Activated CD8-positive, alpha-beta T cell treated with anti-CD3 and anti-CD28 coated beads for 36 hours (primary cell): ENCODE results near the gene GALNT17. TPM values are rescaled to one million over a fixed set of nuclear protein-coding genes. Genes with fewer than 3 reads are reported as not detected.

Source experiments
- ATAC-seq: fragments of 200-7000 bp; cut with Tn5 transposase; one replicate; pipeline ENCODE4 v1.10.0; 2021; ENCODE audit warnings: mild to moderate bottlenecking, moderate library complexity
- CTCF ChIA-PET: fragments of 350-600 bp; sonication (Branson Sonifier 250); formaldehyde crosslinking; loops from one replicate; lab custom pipeline; 2021; ENCODE audit warnings: antibody characterized with exemption; lab: Charles Lee
- POLR2A ChIA-PET: fragments of 350-600 bp; sonication (Branson Sonifier 250); formaldehyde crosslinking; loops from one replicate; lab custom pipeline; 2021; ENCODE audit warnings: antibody characterized with exemption; lab: Charles Lee
- DNase-seq: peaks from one replicate; pipeline ENCODE4 v3.0.0-alpha.2; 2020
- H3K27ac Mint-ChIP-seq: one replicate; pipeline ENCODE4 v1.8.0; 2021; ENCODE audit warnings: mild to moderate bottlenecking, mixed read lengths
- H3K27me3 Mint-ChIP-seq: one replicate; pipeline ENCODE4 v1.8.0; 2021; ENCODE audit warnings: mixed read lengths
- H3K36me3 Mint-ChIP-seq: one replicate; pipeline ENCODE4 v1.8.0; 2021; ENCODE audit warnings: low read depth, mixed read lengths
- H3K4me1 Mint-ChIP-seq: one replicate; pipeline ENCODE4 v1.8.0; 2021; ENCODE audit warnings: low read depth, mixed read lengths
- H3K4me3 Mint-ChIP-seq: one replicate; pipeline ENCODE4 v1.8.0; 2021; ENCODE audit warnings: mild to moderate bottlenecking, moderate library complexity, mixed read lengths
- H3K9me3 Mint-ChIP-seq: one replicate; pipeline ENCODE4 v1.8.0; 2021; ENCODE audit warnings: mixed read lengths
- intact Hi-C: fragments of 100-400 bp; cut with micrococcal nuclease; formaldehyde crosslinking; loops from one replicate; pipeline ENCODE4 v1.10.0; 2022
- microRNA-seq: library from miRNA; unstranded; fragments of <30 nt; microRNA quantifications from one replicate; pipeline ENCODE4 v1.2.0, GENCODE V29; 2022; ENCODE audit warnings: borderline microRNAs expressed, borderline replicate concordance
- total RNA-seq, 2 experiments: library from RNA; stranded (reverse); gene quantifications; one replicate each; pipeline ENCODE4 v1.2.3, GENCODE V29; 2021
- TF ChIP-seq, protein P1 (sequence below): fragments of 200-600 bp; IDR thresholded peaks from one replicate; pipeline ENCODE4 v1.8.0; 2022; ENCODE audit warnings: antibody characterized with exemption, mild to moderate bottlenecking

The GALNT17 gene
- total RNA-seq, 2 experiments from 2014 or later = not detected

DNA sequence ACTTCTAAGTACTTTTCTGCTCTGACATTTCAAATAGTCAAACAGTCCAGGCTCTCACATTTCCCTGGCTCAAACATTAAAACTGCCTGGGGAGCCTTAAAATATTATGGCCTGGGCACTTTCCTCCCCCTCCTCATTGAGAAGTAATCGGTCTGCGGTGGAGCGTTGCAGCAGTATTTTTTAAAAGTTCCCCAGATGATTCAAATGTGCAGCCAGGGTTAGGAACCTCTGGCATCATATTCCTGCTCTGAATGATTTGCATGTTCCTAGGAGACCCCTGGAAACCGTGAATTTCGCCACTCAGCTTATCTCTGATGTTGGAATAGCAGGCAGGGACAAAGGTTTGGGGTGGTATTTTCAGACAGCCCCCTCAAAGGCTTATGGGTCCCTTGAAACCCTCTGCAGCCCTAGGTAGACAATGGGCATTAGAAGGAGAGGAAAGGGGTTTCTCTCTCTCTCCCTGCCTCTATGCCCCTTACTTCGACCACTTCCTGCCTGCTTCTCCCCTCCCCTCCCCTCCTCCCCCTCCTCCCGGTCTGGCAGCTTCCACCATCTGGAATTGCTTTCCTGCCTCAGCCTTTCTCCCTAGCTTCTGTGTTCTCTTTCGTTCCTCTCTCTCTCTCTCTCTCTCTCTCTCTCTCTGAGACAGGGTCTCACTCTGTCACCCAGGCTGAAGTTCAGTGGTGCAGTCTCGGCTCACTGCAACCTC lies 622.2 kb downstream of the GALNT17 start:
- H3K27me3 Mint-ChIP-seq = peaks cover 12% of the 10 kb centered on the region
- CTCF ChIA-PET = no interaction called here
- intact Hi-C loops = no loop called here
- no peak for DNase-seq
- H3K4me1 Mint-ChIP-seq = no peaks in the 10 kb centered on the region
- no peak overlapping the region for H3K4me3 Mint-ChIP-seq
- POLR2A ChIA-PET = no interaction called here
- no peak overlapping the region for H3K27ac Mint-ChIP-seq
- no peak for ATAC-seq
- TF ChIP-seq, protein P1, sequence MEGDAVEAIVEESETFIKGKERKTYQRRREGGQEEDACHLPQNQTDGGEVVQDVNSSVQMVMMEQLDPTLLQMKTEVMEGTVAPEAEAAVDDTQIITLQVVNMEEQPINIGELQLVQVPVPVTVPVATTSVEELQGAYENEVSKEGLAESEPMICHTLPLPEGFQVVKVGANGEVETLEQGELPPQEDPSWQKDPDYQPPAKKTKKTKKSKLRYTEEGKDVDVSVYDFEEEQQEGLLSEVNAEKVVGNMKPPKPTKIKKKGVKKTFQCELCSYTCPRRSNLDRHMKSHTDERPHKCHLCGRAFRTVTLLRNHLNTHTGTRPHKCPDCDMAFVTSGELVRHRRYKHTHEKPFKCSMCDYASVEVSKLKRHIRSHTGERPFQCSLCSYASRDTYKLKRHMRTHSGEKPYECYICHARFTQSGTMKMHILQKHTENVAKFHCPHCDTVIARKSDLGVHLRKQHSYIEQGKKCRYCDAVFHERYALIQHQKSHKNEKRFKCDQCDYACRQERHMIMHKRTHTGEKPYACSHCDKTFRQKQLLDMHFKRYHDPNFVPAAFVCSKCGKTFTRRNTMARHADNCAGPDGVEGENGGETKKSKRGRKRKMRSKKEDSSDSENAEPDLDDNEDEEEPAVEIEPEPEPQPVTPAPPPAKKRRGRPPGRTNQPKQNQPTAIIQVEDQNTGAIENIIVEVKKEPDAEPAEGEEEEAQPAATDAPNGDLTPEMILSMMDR = no peak
- no peaks in the 10 kb centered on the region for H3K36me3 Mint-ChIP-seq
- H3K9me3 Mint-ChIP-seq = peaks cover 12% of the 10 kb centered on the region

DNA sequence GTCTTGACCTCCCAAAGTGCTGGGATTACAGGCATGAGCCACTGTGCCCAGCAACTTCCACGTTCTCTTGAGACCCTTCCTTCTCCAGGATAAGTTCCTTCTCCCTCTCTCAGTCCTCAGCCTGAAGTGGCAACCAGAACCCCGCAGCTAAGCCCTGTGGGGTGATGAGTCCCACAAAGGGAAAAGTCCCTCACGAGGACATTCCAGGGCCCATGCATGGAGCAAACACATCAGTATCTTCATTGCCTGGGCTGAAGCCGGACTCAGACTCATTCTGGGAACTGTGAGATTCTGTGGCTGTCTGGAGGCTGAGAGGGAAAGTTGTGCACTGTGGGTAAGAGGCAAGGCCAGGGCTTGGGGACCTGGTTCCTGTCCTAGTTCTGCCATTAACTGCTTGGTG lies 622.9 kb downstream of the GALNT17 start:
- TF ChIP-seq, protein P1 = no peak
- H3K27me3 Mint-ChIP-seq = peaks cover 12% of the 10 kb centered on the region
- no peak overlapping the region for H3K4me3 Mint-ChIP-seq
- H3K4me1 Mint-ChIP-seq = no peaks in the 10 kb centered on the region
- no peaks in the 10 kb centered on the region for H3K36me3 Mint-ChIP-seq
- peaks cover 8% of the 10 kb centered on the region for H3K9me3 Mint-ChIP-seq
- no peak overlapping the region for H3K27ac Mint-ChIP-seq
- CTCF ChIA-PET = no interaction called here
- POLR2A ChIA-PET = no interaction called here
- ATAC-seq (no peak), DNase-seq (no peak)
- intact Hi-C loops = no loop called here

DNA sequence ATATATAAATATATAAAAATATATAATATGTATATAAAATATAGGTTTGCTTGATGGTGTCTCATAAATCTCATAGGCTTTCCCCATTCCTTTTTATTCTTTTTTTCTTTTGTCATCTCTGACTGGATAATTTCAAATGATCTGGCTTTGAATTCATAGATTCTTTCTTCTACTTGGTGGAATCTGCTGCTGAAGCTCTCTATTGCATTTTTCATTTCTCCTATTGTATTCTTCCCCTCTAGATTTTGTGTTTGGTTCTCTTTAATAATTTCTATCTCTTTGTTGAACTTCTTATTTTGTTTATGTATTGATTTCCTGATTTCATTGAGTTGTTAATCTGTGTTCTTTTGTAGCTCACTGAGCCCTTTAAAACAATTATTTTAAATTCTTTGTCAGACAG lies 629.4 kb downstream of the GALNT17 start:
- no peak overlapping the region for H3K4me3 Mint-ChIP-seq
- ChIA-PET POLR2A (no interaction called here), CTCF (no interaction called here)
- TF ChIP-seq, protein P1 = no peak
- no peaks in the 10 kb centered on the region for H3K36me3 Mint-ChIP-seq
- ATAC-seq = no peak
- intact Hi-C loops = no loop called here
- no peak for DNase-seq
- H3K27ac Mint-ChIP-seq = no peak overlapping the region
- H3K4me1 Mint-ChIP-seq = no peaks in the 10 kb centered on the region
- H3K9me3 Mint-ChIP-seq = peaks cover 28% of the 10 kb centered on the region
- H3K27me3 Mint-ChIP-seq = no peaks in the 10 kb centered on the region

Small RNA genes lying within 50 kb of the gene (microRNA-seq; reads per million reads assigned to microRNA genes)
- not detected for gene MIR3914-1
- not detected for gene MIR3914-2
